Osteocyte (in vitro differentiated cells): ENCODE results near the gene MXI1. TPM values are rescaled to one million over a fixed set of nuclear protein-coding genes. Genes with fewer than 3 reads are reported as not detected.
A peak's percentile ranks its signal among the peaks of the same experiment; 100 is the strongest.

Experiments used
- DNase-seq: peaks from one replicate; pipeline ENCODE4 v3.0.0; 2021; ENCODE audit warnings: mixed read lengths; ENCODE audit not compliant: unreplicated experiment; ENCODE audit errors: extremely low spot score
- H3K27ac Mint-ChIP-seq: one replicate; pipeline ENCODE4 v1.8.0; 2021; ENCODE audit warnings: mild to moderate bottlenecking, mixed read lengths; ENCODE audit not compliant: unreplicated experiment
- H3K27me3 Mint-ChIP-seq: one replicate; pipeline ENCODE4 v1.8.0; 2021; ENCODE audit warnings: mixed read lengths; ENCODE audit not compliant: unreplicated experiment
- H3K36me3 Mint-ChIP-seq: one replicate; pipeline ENCODE4 v1.8.0; 2021; ENCODE audit warnings: mixed read lengths; ENCODE audit not compliant: unreplicated experiment
- H3K4me1 Mint-ChIP-seq: one replicate; pipeline ENCODE4 v1.8.0; 2021; ENCODE audit warnings: mixed read lengths; ENCODE audit not compliant: unreplicated experiment
- H3K4me3 Mint-ChIP-seq: one replicate; pipeline ENCODE4 v1.8.0; 2021; ENCODE audit warnings: mild to moderate bottlenecking, moderate library complexity, mixed read lengths; ENCODE audit not compliant: unreplicated experiment
- H3K9me3 Mint-ChIP-seq: one replicate; pipeline ENCODE4 v1.8.0; 2021; ENCODE audit warnings: mixed read lengths; ENCODE audit not compliant: unreplicated experiment
- CTCF ChIP-seq: fragments of 200-600 bp; sonication (generic); IDR thresholded peaks from 2 replicates; pipeline ENCODE4 v1.5.0; 2021; ENCODE audit warnings: antibody characterized with exemption, mild to moderate bottlenecking, moderate library complexity
- total RNA-seq: library from RNA; stranded (reverse); gene quantifications from 2 replicates; pipeline ENCODE4 v1.2.1, GENCODE V29; 2021

The MXI1 gene
- total RNA-seq, 1 donor from 2014 or later, result 32.2 TPM

- Mint-ChIP-seq H3K27me3 (peaks cover 38% of the 10 kb centered on the region), H3K27ac (no peak overlapping the region), H3K4me3 (no peak overlapping the region), H3K36me3 (no peaks in the 10 kb centered on the region), H3K4me1 (peaks cover 7% of the 10 kb centered on the region), H3K9me3 (no peaks in the 10 kb centered on the region)
- DNase-seq, result no peak
- TF ChIP-seq CTCF, result no peak
Observed at GRCh38 chr10:110174201-110174600, 33.2 kb upstream of the MXI1 start.

- Mint-ChIP-seq H3K9me3 (no peaks in the 10 kb centered on the region), H3K36me3 (no peaks in the 10 kb centered on the region), H3K4me1 (peaks cover 4% of the 10 kb centered on the region), H3K27ac (no peak overlapping the region), H3K27me3 (peaks cover 35% of the 10 kb centered on the region), H3K4me3 (no peak overlapping the region)
- DNase-seq, result peak; percentile 36
- no peak for TF ChIP-seq CTCF
Observed at GRCh38 chr10:110174816-110175215, 32.6 kb upstream of the MXI1 start.

GRCh38 chr10:110175406-110175805 lies 32.0 kb upstream of the MXI1 start:
- Mint-ChIP-seq H3K4me1 (peaks cover 2% of the 10 kb centered on the region), H3K36me3 (no peaks in the 10 kb centered on the region), H3K9me3 (no peaks in the 10 kb centered on the region), H3K27me3 (peaks cover 30% of the 10 kb centered on the region), H3K4me3 (no peak overlapping the region), H3K27ac (no peak overlapping the region)
- TF ChIP-seq CTCF, result no peak
- peak; percentile 62 for DNase-seq

- no peaks in the 10 kb centered on the region for H3K4me1 Mint-ChIP-seq
- H3K27ac Mint-ChIP-seq, result no peak overlapping the region
- TF ChIP-seq CTCF, result no peak
- H3K9me3 Mint-ChIP-seq, result no peaks in the 10 kb centered on the region
- H3K27me3 Mint-ChIP-seq, result peaks cover 21% of the 10 kb centered on the region
- peak; percentile 63 for DNase-seq
- H3K4me3 Mint-ChIP-seq, result no peak overlapping the region
- no peaks in the 10 kb centered on the region for H3K36me3 Mint-ChIP-seq
Observed at GRCh38 chr10:110176141-110177030, 31.0 kb upstream of the MXI1 start.

- H3K36me3 Mint-ChIP-seq, result no peaks in the 10 kb centered on the region
- H3K4me3 Mint-ChIP-seq, result no peak overlapping the region
- H3K27ac Mint-ChIP-seq, result no peak overlapping the region
- peak; percentile 53 for DNase-seq
- TF ChIP-seq CTCF, result no peak
- H3K4me1 Mint-ChIP-seq, result no peaks in the 10 kb centered on the region
- H3K27me3 Mint-ChIP-seq, result peaks cover 17% of the 10 kb centered on the region
- no peaks in the 10 kb centered on the region for H3K9me3 Mint-ChIP-seq
Observed at GRCh38 chr10:110179220-110179619, 28.2 kb upstream of the MXI1 start.
